GM15510 (cell line): Measurements from ENCODE around the gene BRSK2.

Experiments used
- POLR2A ChIP-seq: IDR thresholded peaks from 3 replicates; pipeline ENCODE4 v1.6.1; 2011; ENCODE audit warnings: borderline replicate concordance; ENCODE audit not compliant: insufficient read length; ENCODE audit errors: extremely low read depth

BRSK2 gene

GRCh38 chr11:1442807-1443366 lies 53.2 kb downstream of the BRSK2 start:
- TF ChIP-seq POLR2A, result no peak

DNA sequence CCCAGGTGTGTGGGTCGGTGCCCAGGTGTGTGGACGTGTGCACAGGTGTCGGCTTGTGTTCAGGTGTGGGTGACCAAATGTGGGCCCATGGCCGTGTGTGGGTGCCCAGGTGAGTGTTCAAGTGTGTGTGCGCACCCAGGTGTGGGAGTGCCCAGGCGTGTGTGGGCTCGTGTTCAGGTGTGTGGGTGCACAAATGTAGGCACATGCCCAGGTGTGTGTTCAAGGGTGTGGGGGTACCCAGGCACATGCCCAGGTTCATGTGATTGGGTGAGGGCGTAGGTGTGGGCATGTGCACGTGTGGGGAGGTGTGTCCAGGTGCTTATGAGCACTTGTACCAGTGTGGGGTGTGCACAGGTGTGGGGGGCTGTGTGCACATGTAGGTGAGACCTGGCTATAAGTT lies 54.0 kb downstream of the BRSK2 start:
- no peak for TF ChIP-seq POLR2A

- no peak for TF ChIP-seq POLR2A
Observed at GRCh38 chr11:1444321-1444720, 54.6 kb downstream of the BRSK2 start.

DNA sequence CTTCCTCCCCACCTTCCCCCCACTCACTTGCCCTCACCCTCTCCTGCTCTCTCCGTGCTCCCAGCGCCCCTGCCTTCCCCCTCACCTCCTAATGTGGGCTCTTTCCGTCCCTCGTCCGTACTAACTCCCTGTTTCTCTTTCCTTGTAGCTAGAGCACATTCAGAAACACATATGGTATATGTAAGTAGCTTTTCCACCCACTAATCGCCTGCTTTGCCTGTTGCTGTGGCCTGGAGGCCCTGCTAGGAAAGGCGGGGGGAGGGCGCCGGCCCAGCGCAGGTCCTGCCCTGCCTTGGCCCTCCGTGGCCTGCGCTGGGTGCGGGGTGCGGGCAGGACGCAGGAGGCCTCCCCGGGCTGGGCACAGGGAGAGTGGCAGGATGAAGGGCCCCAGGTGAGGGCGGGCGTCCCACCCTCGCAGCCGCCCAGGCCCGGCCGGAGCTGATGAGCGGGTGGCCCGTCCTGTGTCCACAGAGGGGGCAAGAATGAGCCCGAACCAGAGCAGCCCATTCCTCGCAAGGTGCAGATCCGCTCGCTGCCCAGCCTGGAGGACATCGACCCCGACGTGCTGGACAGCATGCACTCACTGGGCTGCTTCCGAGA lies 55.2 kb downstream of the BRSK2 start:
- no peak for TF ChIP-seq POLR2A

DNA sequence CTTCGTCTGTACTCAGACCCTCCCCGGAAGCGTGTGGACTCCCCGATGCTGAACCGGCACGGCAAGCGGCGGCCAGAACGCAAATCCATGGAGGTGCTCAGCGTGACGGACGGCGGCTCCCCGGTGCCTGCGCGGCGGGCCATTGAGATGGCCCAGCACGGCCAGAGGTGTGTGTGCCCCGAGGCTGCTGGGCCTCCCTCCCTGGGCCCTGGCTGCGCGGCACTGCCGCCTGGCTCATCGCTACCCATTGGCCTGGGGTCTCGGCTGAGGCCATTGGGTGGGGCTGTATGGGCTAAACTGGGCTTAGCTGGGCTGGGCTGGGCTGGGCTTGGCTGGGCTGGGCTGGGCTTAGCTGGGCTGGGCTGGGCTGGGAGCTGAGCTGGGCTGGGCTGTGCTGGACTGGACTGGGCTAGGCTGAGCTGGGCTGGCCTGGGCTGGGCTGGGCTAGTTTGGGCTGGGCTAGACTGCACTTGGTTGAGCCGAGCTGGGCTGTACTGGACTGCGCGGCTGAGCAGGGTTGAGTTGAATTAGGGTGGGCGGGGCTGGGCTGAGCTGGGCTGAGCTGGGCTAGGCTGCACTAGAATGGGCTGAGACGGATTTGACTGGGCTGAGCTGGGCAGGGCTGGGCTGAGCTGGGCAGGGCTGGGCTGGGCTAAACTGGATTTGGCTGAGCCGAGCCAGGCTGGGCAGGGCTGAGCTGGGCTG lies 56.2 kb downstream of the BRSK2 start:
- no peak for TF ChIP-seq POLR2A

GRCh38 chr11:1446623-1447022 lies 56.9 kb downstream of the BRSK2 start:
- no peak for TF ChIP-seq POLR2A

DNA sequence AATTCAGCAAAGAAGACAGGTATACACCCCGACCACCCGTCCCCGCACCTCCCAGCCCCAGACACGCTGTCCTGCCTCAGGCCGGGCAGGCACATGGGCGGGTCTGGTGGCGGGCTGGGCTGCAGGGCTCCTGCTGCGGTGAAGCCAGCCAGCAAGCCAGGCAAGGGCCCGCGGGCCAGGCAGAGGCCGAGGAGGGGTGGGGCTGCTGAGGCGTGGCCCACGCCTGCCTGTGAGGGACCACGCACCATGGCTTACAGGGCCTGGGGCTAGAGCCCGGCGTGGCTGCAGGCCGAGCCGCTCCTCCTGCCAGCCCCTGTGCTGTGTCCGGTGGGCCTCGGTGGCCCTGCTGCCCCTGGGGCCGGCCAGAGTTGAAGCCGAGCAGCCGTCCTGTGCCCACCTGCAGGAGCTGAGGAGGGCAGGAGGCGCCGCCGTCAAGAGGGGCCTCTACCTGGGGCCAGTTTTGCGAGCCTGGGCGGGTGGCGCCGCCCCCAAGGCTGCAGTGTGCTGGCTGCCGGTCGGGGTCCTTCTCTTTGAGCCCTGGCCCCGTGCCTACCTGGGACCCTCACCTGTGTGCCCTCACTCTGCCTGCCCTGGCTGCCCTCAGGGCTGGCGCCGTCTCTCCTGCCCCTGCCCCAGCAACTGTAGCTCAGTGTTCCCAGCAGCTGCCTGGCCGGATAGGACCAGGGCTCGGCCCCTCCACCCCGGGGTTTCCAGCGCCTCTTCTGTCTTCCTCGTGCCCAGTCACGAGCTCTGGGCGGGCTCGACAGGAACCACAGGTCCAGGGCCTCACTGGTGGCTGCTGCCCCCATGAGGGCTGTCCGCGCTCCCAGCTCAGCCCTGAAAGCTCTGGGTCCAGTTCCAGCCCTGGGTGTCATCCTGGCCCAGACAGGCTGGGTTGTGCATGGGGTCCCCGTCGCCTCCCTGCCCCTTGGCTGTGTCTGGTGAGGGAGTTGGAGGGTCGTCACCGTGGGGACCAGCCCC lies 58.4 kb downstream of the BRSK2 start:
- TF ChIP-seq POLR2A, result no peak

GRCh38 chr11:1448882-1449281 lies 59.1 kb downstream of the BRSK2 start:
- no peak for TF ChIP-seq POLR2A

- no peak for TF ChIP-seq POLR2A
Observed at GRCh38 chr11:1449490-1450243, 59.9 kb downstream of the BRSK2 start.

DNA sequence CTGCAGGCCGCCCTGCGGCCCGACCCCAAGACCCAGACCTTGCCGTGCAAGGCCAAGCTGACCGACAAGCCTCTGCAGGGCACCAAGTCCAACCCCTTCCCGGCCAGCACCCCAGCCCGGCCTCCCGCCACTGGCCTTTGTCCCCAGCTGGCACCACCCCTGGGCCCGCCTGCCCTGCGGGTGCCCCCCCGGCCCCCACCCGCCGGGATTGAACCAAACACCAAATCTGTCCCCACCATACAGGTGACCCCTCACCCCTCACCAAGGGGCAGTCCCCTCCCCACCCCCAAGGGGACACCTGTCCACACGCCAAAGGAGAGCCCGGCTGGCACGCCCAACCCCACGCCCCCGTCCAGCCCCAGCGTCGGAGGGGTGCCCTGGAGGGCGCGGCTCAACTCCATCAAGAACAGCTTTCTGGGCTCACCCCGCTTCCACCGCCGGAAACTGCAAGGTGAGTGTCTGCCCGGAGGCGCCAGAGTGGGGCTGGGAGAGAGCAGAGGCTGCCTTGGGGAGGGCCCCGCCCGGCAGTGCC lies 60.7 kb downstream of the BRSK2 start:
- no peak for TF ChIP-seq POLR2A

- TF ChIP-seq POLR2A, result no peak
Observed at GRCh38 chr11:1450949-1451710, 61.4 kb downstream of the BRSK2 start.

- no peak for TF ChIP-seq POLR2A
Observed at GRCh38 chr11:1451781-1452470, 62.2 kb downstream of the BRSK2 start.

DNA sequence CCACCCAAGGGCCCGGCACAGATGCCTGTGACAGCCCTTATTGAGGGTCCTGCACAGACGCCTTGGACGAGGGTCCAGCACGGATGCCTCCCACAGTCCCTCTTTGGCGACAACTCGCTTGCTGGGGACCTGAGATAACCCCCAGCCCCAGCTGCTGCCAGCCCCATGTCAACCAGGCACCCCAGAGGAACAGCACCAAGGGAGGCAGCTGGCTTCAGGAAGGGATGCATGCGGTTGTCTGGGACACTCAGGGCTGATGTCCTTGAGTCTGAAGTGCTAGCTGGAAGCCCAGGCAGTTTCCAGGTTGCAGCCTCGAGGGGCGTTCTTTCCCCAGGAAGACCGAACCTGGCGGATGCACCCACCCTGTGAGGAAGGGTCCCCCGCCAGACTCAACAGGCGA lies 63.0 kb downstream of the BRSK2 start:
- TF ChIP-seq POLR2A, result no peak
